ENCODE data around the gene GEMIN8. TPM values are rescaled to one million over a fixed set of nuclear protein-coding genes. Genes with fewer than 3 reads are reported as not detected.

GEMIN8 gene
- total and polyA plus RNA-seq, 5 donors from 2014 or later = 16.5 to 37.9 (median 27.7) TPM

GRCh38 chrX:14015294-14015693 lies 14.4 kb downstream of the GEMIN8 start:
- Mint-ChIP-seq H3K4me3 (no peak overlapping the region), H3K9me3 (no peaks in the 10 kb centered on the region), H3K4me1 (peaks cover 0 to 4% (median 0%) of the 10 kb centered on the region in 4 donors), H3K27ac (no peak overlapping the region), H3K36me3 (peaks cover 37% of the 10 kb centered on the region), H3K27me3 (no peaks in the 10 kb centered on the region)
- H3K4me3 ChIP-seq (ENCODE audit: low read depth, low read length) = no peak overlapping the region
- H3K27ac ChIP-seq (ENCODE audit: insufficient read depth, low read length, poor library complexity, severe bottlenecking) = no peak overlapping the region
- no peaks in the 10 kb centered on the region for H3K4me1 ChIP-seq (ENCODE audit: control insufficient read depth, insufficient read depth, low read length, poor library complexity, severe bottlenecking)
- ATAC-seq (ENCODE audit: low read depth in 2 of 2) (no peak), DNase-seq (no peak)
- H3K27me3 ChIP-seq (ENCODE audit: control insufficient read depth, insufficient read depth, low read length) = no peaks in the 10 kb centered on the region
- no peaks in the 10 kb centered on the region for H3K9me3 ChIP-seq (ENCODE audit: control insufficient read depth in 2 of 2, low read length in 2 of 2)
- peaks cover 24% of the 10 kb centered on the region for H3K36me3 ChIP-seq (ENCODE audit: control insufficient read depth, insufficient read depth, low read length)

DNA sequence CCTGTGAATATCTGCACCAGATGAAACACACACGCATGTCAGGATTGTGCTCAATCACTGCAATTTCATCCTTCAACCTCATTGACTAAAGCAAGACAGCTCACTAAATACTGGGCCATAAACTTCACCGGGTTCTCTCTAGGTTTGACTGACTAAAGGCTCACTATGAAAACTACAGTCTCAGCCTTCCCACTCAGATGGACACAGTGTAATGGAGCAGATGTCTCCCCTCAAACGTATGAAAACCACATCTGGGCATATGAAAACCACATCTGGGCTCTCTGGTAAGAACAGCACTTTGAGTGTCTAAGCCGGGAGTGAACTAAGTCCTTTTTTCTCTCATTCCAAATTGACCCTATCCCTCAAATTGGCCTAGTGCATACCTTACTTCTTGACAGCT lies 15.2 kb downstream of the GEMIN8 start:
- no peak overlapping the region for H3K4me3 ChIP-seq (ENCODE audit: low read depth, low read length)
- DNase-seq (no peak), ATAC-seq (ENCODE audit: low read depth in 2 of 2) (no peak)
- Mint-ChIP-seq H3K36me3 (peaks cover 41% of the 10 kb centered on the region), H3K4me1 (peaks cover 0 to 4% (median 0%) of the 10 kb centered on the region in 4 donors), H3K9me3 (no peaks in the 10 kb centered on the region), H3K4me3 (no peak overlapping the region), H3K27ac (no peak overlapping the region), H3K27me3 (no peaks in the 10 kb centered on the region)
- H3K36me3 ChIP-seq (ENCODE audit: control insufficient read depth, insufficient read depth, low read length) = peaks cover 16% of the 10 kb centered on the region
- H3K9me3 ChIP-seq (ENCODE audit: control insufficient read depth in 2 of 2, low read length in 2 of 2) = no peaks in the 10 kb centered on the region
- no peaks in the 10 kb centered on the region for H3K27me3 ChIP-seq (ENCODE audit: control insufficient read depth, insufficient read depth, low read length)
- no peaks in the 10 kb centered on the region for H3K4me1 ChIP-seq (ENCODE audit: control insufficient read depth, insufficient read depth, low read length, poor library complexity, severe bottlenecking)
- H3K27ac ChIP-seq (ENCODE audit: insufficient read depth, low read length, poor library complexity, severe bottlenecking) = no peak overlapping the region

GRCh38 chrX:14013054-14013453 lies 16.6 kb downstream of the GEMIN8 start:
- Histone ChIP-seq H3K4me1 (ENCODE audit: control insufficient read depth, insufficient read depth, low read length, poor library complexity, severe bottlenecking) (no peaks in the 10 kb centered on the region), H3K36me3 (ENCODE audit: control insufficient read depth, insufficient read depth, low read length) (peaks cover 13% of the 10 kb centered on the region), H3K27ac (ENCODE audit: insufficient read depth, low read length, poor library complexity, severe bottlenecking) (no peak overlapping the region), H3K27me3 (ENCODE audit: control insufficient read depth, insufficient read depth, low read length) (no peaks in the 10 kb centered on the region), H3K9me3 (ENCODE audit: control insufficient read depth in 2 of 2, low read length in 2 of 2) (no peaks in the 10 kb centered on the region), H3K4me3 (ENCODE audit: low read depth, low read length) (no peak overlapping the region)
- ATAC-seq (ENCODE audit: low read depth in 2 of 2) (no peak), DNase-seq (no peak)
- Mint-ChIP-seq H3K4me3 (no peak overlapping the region), H3K27ac (no peak overlapping the region), H3K9me3 (no peaks in the 10 kb centered on the region), H3K36me3 (peaks cover 44% of the 10 kb centered on the region), H3K27me3 (no peaks in the 10 kb centered on the region), H3K4me1 (peaks cover 0 to 4% (median 0%) of the 10 kb centered on the region in 4 donors)

DNA sequence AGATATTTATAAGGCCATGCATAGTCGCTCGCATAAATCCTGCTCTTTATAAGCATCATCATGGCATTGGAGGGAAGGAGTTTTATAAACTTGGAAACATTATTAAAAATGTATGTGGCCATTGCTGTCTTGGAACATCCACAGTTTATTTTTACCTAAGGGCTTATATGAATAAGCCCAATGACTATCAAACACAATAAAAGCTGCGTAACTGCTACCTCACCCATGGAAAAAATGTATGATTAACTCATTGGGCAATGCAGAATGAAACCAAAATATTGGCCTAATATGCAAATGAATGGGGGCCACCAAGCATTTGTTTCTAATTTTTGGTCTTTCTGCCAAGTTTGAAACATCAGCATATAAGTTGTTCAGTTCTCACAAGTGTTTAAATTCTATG lies 19.1 kb downstream of the GEMIN8 start:
- H3K4me1 Mint-ChIP-seq = peaks cover 0 to 2% (median 0%) of the 10 kb centered on the region in 4 donors
- peaks cover 44% of the 10 kb centered on the region for H3K36me3 Mint-ChIP-seq
- Histone ChIP-seq H3K9me3 (ENCODE audit: control insufficient read depth in 2 of 2, low read length in 2 of 2) (no peaks in the 10 kb centered on the region), H3K27me3 (ENCODE audit: control insufficient read depth, insufficient read depth, low read length) (no peaks in the 10 kb centered on the region), H3K4me1 (ENCODE audit: control insufficient read depth, insufficient read depth, low read length, poor library complexity, severe bottlenecking) (no peaks in the 10 kb centered on the region), H3K27ac (ENCODE audit: insufficient read depth, low read length, poor library complexity, severe bottlenecking) (no peak overlapping the region), H3K4me3 (ENCODE audit: low read depth, low read length) (no peak overlapping the region), H3K36me3 (ENCODE audit: control insufficient read depth, insufficient read depth, low read length) (peaks cover 6% of the 10 kb centered on the region)
- no peaks in the 10 kb centered on the region for H3K9me3 Mint-ChIP-seq
- H3K27me3 Mint-ChIP-seq = no peaks in the 10 kb centered on the region
- H3K27ac Mint-ChIP-seq = no peak overlapping the region
- no peak overlapping the region for H3K4me3 Mint-ChIP-seq
- DNase-seq = no peak
- ATAC-seq (ENCODE audit: low read depth in 2 of 2) = no peak

GRCh38 chrX:14006540-14006939 lies 23.2 kb downstream of the GEMIN8 start:
- no peak overlapping the region for H3K27ac Mint-ChIP-seq
- no peak for ATAC-seq (ENCODE audit: low read depth in 2 of 2)

DNA sequence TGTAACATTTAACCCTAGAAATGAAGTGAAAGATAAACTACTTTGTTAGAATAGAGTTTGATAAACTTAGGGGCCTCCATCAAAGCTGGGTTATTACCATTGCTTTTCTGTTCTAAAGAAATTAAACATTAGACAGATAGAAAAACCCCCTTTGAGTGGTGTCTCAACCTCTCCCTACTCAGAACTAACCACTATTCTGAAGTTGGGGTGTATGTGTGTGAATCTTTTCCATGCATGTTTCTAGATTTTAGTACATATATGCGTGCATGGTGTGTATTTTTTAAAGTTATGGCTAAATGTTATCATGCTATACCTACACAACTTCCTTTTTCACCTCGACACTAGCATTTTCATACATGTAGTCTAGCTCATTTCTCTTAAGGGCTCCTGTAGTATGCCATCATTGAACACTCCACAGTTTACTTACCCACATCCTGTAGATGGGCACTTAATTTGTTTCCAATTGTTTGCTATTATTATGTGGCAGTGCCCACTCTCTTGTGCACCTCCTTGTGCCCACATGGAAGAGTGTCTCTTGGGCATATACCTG lies 25.7 kb downstream of the GEMIN8 start:
- no peaks in the 10 kb centered on the region for H3K9me3 ChIP-seq (ENCODE audit: control insufficient read depth in 2 of 2, low read length in 2 of 2)
- Mint-ChIP-seq H3K9me3 (no peaks in the 10 kb centered on the region), H3K4me3 (no peak overlapping the region), H3K27ac (no peak overlapping the region), H3K36me3 (peaks cover 43% of the 10 kb centered on the region), H3K27me3 (peaks cover 4% of the 10 kb centered on the region), H3K4me1 (peaks cover 0 to 4% (median 0%) of the 10 kb centered on the region in 4 donors)
- H3K4me3 ChIP-seq (ENCODE audit: low read depth, low read length) = no peak overlapping the region
- no peak for DNase-seq
- H3K36me3 ChIP-seq (ENCODE audit: control insufficient read depth, insufficient read depth, low read length) = peaks cover 3% of the 10 kb centered on the region
- no peaks in the 10 kb centered on the region for H3K4me1 ChIP-seq (ENCODE audit: control insufficient read depth, insufficient read depth, low read length, poor library complexity, severe bottlenecking)
- H3K27me3 ChIP-seq (ENCODE audit: control insufficient read depth, insufficient read depth, low read length) = no peaks in the 10 kb centered on the region
- no peak for ATAC-seq (ENCODE audit: low read depth in 2 of 2)
- H3K27ac ChIP-seq (ENCODE audit: insufficient read depth, low read length, poor library complexity, severe bottlenecking) = no peak overlapping the region

More at GRCh38 chrX:14006540-14006939, 23.2 kb downstream of the GEMIN8 start:
- Mint-ChIP-seq H3K9me3 (no peaks in the 10 kb centered on the region), H3K36me3 (peaks cover 53% of the 10 kb centered on the region), H3K27me3 (no peaks in the 10 kb centered on the region), H3K4me1 (peaks cover 0 to 4% (median 0%) of the 10 kb centered on the region in 4 donors), H3K4me3 (no peak overlapping the region)
- Histone ChIP-seq H3K36me3 (ENCODE audit: control insufficient read depth, insufficient read depth, low read length) (peaks cover 3% of the 10 kb centered on the region), H3K9me3 (ENCODE audit: control insufficient read depth in 2 of 2, low read length in 2 of 2) (no peaks in the 10 kb centered on the region), H3K27ac (ENCODE audit: insufficient read depth, low read length, poor library complexity, severe bottlenecking) (no peak overlapping the region), H3K27me3 (ENCODE audit: control insufficient read depth, insufficient read depth, low read length) (no peaks in the 10 kb centered on the region), H3K4me3 (ENCODE audit: low read depth, low read length) (no peak overlapping the region), H3K4me1 (ENCODE audit: control insufficient read depth, insufficient read depth, low read length, poor library complexity, severe bottlenecking) (no peaks in the 10 kb centered on the region)
- DNase-seq = no peak

GRCh38 chrX:14003028-14003427 lies 26.7 kb downstream of the GEMIN8 start:
- DNase-seq = no peak
- Histone ChIP-seq H3K27ac (ENCODE audit: insufficient read depth, low read length, poor library complexity, severe bottlenecking) (no peak overlapping the region), H3K4me1 (ENCODE audit: control insufficient read depth, insufficient read depth, low read length, poor library complexity, severe bottlenecking) (no peaks in the 10 kb centered on the region), H3K4me3 (ENCODE audit: low read depth, low read length) (no peak overlapping the region), H3K27me3 (ENCODE audit: control insufficient read depth, insufficient read depth, low read length) (no peaks in the 10 kb centered on the region), H3K36me3 (ENCODE audit: control insufficient read depth, insufficient read depth, low read length) (no peaks in the 10 kb centered on the region), H3K9me3 (ENCODE audit: control insufficient read depth in 2 of 2, low read length in 2 of 2) (no peaks in the 10 kb centered on the region)
- H3K27ac Mint-ChIP-seq = peak overlapping the region in 1 of 3 donors; percentile 26
- peaks cover 0 to 4% (median 0%) of the 10 kb centered on the region in 4 donors for H3K4me1 Mint-ChIP-seq
- no peaks in the 10 kb centered on the region for H3K9me3 Mint-ChIP-seq
- peaks cover 40% of the 10 kb centered on the region for H3K36me3 Mint-ChIP-seq
- no peak overlapping the region for H3K4me3 Mint-ChIP-seq
- H3K27me3 Mint-ChIP-seq = peaks cover 4% of the 10 kb centered on the region
- no peak for ATAC-seq (ENCODE audit: low read depth in 2 of 2)

- Mint-ChIP-seq H3K4me3 (no peak overlapping the region), H3K4me1 (no peaks in the 10 kb centered on the region), H3K27ac (no peak overlapping the region), H3K36me3 (peaks cover 22% of the 10 kb centered on the region), H3K27me3 (peaks cover 4% of the 10 kb centered on the region), H3K9me3 (no peaks in the 10 kb centered on the region)
- no peak for ATAC-seq (ENCODE audit: low read depth in 2 of 2)
- Histone ChIP-seq H3K27me3 (ENCODE audit: control insufficient read depth, insufficient read depth, low read length) (no peaks in the 10 kb centered on the region), H3K36me3 (ENCODE audit: control insufficient read depth, insufficient read depth, low read length) (no peaks in the 10 kb centered on the region), H3K27ac (ENCODE audit: insufficient read depth, low read length, poor library complexity, severe bottlenecking) (no peak overlapping the region), H3K9me3 (ENCODE audit: control insufficient read depth in 2 of 2, low read length in 2 of 2) (no peaks in the 10 kb centered on the region), H3K4me1 (ENCODE audit: control insufficient read depth, insufficient read depth, low read length, poor library complexity, severe bottlenecking) (no peaks in the 10 kb centered on the region), H3K4me3 (ENCODE audit: low read depth, low read length) (no peak overlapping the region)
- DNase-seq = no peak
These were observed 33.0 kb downstream of the GEMIN8 start for GRCh38 chrX:13996650-13997049.

Data from CD4-positive, CD25-positive, alpha-beta regulatory T cell (primary cell).